ENCODE results near the gene RIMS1.

DNA sequence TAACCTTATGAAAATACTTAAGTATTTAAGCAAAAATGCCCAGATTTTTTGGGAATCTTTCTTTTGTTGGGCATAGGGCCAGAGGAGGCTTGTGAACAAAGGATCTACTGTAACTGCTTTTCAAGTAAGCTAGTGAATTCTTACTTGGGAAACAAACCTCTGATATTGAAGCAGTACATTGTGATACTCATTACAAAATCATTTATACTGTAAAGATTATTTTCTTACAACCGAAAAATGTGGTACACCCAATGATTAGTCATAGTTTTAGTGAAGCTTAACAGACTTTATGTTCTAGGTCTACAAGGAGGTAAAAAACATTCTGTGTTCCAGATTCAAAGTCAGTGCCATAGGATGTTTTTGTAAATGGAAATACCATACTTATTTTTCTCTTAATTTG, 462.6 kb downstream of the RIMS1 start:
- TF ChIP-seq ZFX (IDR thresholded peaks at IDR 0.05; ENCODE audit: borderline replicate concordance) (no peak), CTCF (IDR thresholded peaks at IDR 0.05) (no peak)
